GM18858 (cell line): ENCODE measurements around the gene ATP6V1G2.
"Not testable (repeated sequence)": the region's sequence is repeated elsewhere in the genome, so short reads cannot be mapped to it uniquely, and the experiment has no call there.

Source experiments
- ATAC-seq: cut with Tn5 transposase; IDR thresholded peaks from one replicate; pipeline ENCODE4 v1.9.1; 2021; ENCODE audit not compliant: unreplicated experiment

Gene ATP6V1G2

GRCh38 chr6:31529329-31530150 is 16.9 kb downstream of the ATP6V1G2 start:
- no peak for ATAC-seq

DNA sequence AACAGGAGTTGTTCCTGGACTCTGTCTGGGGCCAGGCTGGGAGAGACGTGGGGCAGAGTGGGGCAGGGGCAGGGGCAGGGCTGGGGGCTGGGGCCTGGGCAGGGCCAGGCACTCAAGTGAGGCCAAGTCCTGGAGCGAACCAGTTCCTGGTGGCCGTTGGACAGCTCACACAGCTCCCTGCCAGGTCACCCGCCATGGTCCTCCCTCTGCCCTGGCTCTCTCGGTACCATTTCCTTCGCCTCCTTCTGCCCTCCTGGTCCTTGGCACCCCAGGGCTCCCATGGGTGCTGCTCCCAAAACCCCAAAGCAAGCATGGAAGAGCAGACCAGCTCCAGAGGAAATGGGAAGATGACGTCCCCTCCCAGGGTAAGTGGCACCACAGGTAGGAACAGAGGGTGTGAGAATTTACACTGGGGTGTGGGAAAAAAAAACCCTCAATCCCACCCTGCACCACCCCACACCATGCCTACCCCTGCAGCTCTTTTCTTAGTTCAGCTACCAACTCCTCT is 17.5 kb downstream of the ATP6V1G2 start, which contains the start of gene MCCD1:
TSS of gene MCCD1 (plus strand) at position 142 of the 508 bp plus-strand sequence. CDS start at position 195, 53 bp downstream.
- no peak for ATAC-seq

- no peak for ATAC-seq
Observed at GRCh38 chr6:31528307-31528777, 18.1 kb downstream of the ATP6V1G2 start.

DNA sequence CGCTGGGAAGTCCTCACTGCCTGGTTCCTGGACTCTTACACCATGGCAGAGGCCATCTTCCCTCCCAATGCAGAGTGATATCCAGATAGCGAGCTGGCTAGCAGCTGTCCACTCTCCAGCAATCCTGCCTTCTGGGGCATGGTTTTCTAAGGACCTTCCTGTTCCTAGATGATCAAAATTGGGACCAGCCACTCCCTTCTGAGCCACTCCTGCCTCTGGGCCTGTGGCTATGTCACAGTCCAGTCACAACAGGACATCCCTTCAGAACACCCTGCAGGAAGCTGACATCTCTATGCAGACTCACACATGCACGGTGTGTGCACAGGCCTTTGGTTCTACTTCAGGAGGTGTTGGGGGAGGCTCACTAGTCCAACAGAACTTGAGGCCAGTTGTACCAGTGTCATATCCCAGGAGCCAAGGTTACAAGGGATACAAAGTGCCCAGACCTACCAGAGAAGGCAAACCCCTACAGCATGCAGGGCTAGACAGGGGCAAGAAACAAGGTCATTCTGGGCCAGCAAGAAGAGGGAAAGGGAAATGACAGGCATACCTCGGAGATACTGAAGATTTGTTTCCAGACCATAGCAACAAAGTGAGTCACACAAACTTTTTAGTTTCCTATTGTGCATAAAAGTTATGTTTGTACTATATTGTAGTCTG is 20.3 kb downstream of the ATP6V1G2 start:
- no peak for ATAC-seq

DNA sequence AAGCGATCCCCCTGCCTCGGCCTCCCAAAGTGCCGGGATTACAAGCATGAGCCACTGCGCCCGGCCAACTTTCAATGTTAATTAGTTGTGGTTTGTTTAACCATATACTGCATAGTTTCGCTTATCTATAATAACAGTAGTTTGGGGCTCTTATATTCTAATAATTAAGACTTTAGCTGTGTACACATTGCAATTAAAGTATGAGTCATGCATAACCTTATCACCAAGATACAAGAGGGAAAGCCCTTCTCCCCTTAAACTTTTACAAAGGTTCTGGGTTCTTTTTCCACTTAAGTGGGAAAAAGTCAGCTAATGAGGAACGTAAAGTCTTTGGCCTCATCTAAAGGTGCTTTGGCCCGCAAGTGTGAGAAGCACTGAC is 20.9 kb downstream of the ATP6V1G2 start:
- no peak for ATAC-seq

DNA sequence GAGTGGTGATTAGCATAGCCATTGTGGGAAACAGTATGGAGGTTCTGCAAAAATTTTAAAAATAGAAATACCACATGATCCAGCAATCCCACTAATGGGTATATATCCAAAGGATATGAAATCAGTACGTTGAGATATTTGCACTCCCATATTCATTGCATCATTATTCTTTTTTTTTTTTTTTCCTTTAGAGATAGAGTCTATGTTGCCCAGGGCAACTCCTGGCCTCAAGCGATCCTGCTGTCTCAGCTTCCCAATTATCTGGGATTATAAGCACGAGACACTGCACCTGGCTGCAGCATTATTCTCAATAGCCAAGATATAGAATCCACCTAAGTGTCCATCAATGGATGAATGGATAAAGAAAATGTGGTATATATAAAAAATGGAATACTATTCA is 24.6 kb downstream of the ATP6V1G2 start:
- ATAC-seq = no peak

DNA sequence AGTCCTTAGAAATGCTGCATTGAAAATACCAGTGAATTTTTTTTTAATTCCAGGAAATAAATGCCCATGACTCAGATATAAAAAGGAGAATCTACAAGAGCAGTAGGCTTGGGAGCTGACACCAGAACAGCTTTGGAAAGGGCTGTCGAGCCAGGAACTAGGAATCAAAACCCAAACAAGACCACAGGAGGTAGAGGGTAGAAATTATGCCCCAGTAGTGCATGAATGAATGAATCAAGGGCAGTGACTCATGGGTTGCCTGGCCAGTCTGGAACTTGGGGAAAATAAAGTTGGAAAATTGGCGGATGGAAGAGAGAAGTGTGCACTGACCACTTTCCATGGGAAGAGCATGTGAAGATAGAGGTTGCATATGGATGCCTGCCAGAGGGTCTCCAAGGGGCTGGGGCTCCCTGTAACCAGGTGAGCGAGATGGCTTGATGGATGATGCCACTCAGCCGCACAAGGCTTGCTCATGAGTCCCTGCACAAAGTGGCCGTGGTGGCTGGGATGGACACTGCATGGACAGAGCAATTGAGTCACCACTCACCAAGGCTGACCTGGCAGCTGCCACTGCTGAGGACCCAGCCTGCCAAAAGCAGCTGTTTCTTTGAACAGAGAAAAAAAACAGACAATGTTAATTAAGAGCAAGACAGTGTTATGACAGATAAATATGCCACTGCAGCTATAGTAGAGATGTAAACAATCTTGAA is 32.8 kb downstream of the ATP6V1G2 start:
- no peak for ATAC-seq

DNA sequence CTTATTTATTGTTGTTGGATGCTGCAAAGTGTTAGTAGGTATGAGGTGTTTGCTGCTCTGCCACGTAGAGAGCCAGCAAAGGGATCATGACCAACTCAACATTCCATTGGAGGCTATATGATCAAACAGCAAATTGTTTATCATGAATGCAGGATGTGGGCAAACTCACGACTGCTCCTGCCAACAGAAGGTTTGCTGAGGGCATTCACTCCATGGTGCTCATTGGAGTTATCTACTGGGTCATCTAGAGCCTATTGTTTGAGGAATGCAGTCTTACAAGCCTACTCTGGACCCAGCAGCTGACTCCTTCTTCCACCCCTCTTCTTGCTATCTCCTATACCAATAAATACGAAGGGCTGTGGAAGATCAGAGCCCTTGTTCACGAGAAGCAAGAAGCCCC is 36.4 kb downstream of the ATP6V1G2 start:
- no peak for ATAC-seq

DNA sequence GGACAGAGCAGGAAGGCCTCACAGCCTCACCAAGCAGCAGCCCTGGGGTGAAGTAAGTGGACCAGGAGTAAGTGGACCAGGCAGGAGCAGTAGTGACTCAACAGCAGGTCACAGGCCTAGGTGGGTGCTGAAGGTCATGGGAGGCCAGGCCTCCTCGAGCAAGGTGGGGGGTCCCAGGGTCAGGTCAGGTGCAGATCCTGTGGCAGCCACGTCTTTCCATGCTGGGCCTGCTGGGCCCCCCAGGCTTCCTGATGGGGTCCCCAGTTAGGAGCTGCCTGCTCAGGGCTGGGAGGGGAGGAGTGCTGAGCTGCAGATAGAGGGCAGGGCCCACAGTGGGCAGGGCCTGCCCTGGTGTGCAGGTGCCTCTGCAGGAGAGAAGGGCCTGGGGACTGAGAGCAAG is 37.4 kb downstream of the ATP6V1G2 start:
- ATAC-seq = not testable (repeated sequence)

- ATAC-seq = no peak
Observed at GRCh38 chr6:31502586-31502985, 43.8 kb downstream of the ATP6V1G2 start.

DNA sequence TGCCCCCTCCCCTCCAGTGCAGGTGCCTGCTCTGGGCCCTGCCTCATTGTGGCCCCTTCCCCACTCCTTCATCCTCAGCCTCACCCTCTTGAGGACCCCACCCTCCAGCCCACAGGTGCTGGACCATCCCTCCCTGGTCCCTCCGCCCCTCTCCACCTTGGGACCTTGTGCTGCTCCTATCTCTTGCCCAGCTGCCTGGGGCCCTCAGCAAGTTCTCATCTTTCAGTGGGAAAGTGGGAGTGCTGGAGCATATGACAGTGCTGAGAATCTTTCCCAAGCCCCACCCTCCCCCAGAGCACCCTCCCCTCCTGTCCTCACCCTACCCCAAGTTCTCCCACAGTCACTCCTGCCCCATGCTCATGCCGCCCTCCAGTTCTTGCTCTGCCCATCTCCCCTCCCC is 46.8 kb downstream of the ATP6V1G2 start:
- ATAC-seq = not testable (repeated sequence)

GRCh38 chr6:31498748-31499147 is 47.7 kb downstream of the ATP6V1G2 start:
- ATAC-seq = no peak

DNA sequence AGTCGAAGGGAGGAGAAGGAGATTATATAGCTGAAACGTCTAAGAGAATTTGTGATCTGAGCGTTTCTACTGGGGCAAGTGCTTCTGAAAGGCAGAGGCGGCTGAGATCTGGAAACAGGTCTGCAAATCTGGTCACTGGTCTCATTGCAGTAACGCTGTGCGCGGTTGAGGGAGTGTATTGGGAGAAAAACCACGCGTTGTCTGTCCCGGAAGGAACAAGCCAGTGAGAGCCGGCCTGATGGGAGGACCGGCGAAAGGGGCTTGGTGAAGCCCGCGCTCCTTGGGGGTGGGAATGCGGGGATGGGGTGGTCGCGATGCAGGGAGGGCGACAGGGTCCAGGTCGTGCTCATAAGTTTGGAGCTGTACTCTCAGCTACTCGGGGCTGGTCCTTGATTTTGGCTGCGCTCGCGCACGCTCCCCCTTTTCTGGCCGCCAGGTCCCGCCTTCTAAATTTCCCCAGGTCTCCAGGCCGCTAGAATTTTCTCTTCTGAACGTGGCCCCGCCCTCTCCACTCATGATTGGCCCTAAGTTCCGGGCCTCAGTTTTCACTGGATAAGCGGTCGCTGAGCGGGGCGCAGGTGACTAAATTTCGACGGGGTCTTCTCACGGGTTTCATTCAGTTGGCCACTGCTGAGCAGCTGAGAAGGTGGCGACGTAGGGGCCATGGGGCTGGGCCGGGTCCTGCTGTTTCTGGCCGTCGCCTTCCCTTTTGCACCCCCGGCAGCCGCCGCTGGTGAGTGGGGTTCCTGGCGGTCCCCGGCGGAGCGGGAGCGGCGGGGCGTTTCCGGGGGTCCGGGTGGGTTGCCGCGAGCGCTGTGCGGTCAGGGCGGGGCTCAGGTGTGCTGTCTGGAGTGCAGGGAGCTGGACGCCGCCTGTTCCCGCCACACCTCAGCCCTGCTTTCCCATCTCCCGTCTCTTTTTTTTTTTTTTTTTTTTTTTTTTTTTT is 48.6 kb downstream of the ATP6V1G2 start, which contains the start of gene MICB:
TSS of gene MICB (plus strand) at position 615 of the 946 bp plus-strand sequence. CDS start at position 664, 49 bp downstream.
- no peak for ATAC-seq

GRCh38 chr6:31496826-31497225 is 49.6 kb downstream of the ATP6V1G2 start:
- not testable (repeated sequence) for ATAC-seq

- no peak for ATAC-seq
Observed at GRCh38 chr6:31495580-31495979, 50.8 kb downstream of the ATP6V1G2 start.
